RWPE1 (cell line): ENCODE data around the gene GRK4.

Source experiments
- CTCF ChIA-PET: fragments of 350-600 bp; sonication (Branson Sonifier 250); formaldehyde crosslinking; extraction: SDS; loops from one replicate; lab custom pipeline; 2021; lab: Yijun Ruan, JAX
- POLR2A ChIA-PET: fragments of 400-600 bp; formaldehyde crosslinking; extraction: SDS; loops from one replicate; lab custom pipeline; 2020; ENCODE audit warnings: antibody characterized with exemption; ENCODE audit not compliant: low non-redundant PET; lab: Yijun Ruan, JAX
- DNase-seq: peaks from one replicate; pipeline ENCODE4 v3.0.0; 2012; ENCODE audit warnings: low spot score
- H3K27ac ChIP-seq: fragments of 450-650 bp; 2 replicates; pipeline ENCODE4 v1.5.1; 2017
- TF ChIP-seq, protein P1 (sequence below): fragments of 450-650 bp; conservative IDR thresholded peaks from 2 replicates; pipeline ENCODE4 v1.5.1; 2017; ENCODE audit warnings: low read depth, mild to moderate bottlenecking

Gene GRK4

DNA sequence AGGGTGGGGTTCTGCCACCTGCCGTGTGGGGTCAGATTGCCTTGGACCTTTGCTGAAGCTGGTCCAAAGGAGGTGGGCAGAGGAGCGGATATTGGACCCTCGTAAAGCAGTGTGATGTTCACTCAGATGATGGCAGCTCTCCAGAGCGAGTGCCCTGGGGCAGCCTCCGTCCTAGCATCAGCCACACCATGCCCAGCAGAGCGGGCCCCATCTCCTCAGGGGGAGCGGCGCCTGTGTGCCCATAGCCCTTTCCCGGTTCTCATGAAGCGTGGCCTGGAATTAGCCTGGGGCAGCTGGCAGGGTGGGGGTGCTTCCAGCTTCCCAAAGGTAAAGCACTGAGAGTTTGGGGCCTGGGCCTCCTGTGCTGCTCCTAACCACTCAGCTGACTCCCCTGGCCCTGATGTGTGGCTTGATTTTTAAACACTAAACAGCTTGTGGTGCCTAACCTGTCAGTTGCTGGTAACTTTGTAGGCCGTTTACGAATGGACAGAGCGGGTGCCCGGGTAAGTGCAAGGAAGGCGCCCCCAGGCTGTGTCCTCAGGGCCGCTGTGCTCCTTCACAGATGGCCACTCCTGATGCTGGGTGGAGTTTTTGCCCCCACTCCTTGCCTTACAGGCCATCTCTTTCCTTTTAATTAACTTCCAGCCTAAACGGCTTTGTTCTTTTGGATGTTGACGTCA is 36.2 kb upstream of the GRK4 start:
- ChIA-PET CTCF (no interaction called here), POLR2A (no interaction called here)
- no peak for DNase-seq
- TF ChIP-seq, protein P1, sequence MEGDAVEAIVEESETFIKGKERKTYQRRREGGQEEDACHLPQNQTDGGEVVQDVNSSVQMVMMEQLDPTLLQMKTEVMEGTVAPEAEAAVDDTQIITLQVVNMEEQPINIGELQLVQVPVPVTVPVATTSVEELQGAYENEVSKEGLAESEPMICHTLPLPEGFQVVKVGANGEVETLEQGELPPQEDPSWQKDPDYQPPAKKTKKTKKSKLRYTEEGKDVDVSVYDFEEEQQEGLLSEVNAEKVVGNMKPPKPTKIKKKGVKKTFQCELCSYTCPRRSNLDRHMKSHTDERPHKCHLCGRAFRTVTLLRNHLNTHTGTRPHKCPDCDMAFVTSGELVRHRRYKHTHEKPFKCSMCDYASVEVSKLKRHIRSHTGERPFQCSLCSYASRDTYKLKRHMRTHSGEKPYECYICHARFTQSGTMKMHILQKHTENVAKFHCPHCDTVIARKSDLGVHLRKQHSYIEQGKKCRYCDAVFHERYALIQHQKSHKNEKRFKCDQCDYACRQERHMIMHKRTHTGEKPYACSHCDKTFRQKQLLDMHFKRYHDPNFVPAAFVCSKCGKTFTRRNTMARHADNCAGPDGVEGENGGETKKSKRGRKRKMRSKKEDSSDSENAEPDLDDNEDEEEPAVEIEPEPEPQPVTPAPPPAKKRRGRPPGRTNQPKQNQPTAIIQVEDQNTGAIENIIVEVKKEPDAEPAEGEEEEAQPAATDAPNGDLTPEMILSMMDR: no peak
- H3K27ac ChIP-seq: peak overlapping the region; percentile 92; the same call in 1 of the 2 replicates

DNA sequence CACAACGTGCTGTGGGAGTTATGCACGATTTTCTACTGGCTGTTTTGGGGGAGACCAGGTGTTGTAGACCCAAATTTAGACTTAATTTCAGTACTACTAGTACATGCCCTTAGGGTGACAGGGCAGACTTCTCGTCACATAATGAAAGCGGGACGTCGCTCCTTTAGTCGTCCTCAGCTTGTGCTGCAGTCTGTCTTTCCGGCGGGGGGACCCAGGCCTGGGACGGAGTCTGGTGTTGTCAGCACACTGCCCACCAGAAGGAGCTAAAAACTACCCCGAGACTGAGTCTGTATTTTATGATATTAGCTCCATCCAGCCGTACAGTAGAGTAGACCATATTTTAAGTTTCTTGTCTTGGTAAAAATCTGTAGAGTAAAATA is 35.7 kb upstream of the GRK4 start:
- ChIA-PET CTCF (no interaction called here), POLR2A (no interaction called here)
- TF ChIP-seq, protein P1: no peak
- no peak for DNase-seq
- peak overlapping the region; percentile 92 for H3K27ac ChIP-seq

DNA sequence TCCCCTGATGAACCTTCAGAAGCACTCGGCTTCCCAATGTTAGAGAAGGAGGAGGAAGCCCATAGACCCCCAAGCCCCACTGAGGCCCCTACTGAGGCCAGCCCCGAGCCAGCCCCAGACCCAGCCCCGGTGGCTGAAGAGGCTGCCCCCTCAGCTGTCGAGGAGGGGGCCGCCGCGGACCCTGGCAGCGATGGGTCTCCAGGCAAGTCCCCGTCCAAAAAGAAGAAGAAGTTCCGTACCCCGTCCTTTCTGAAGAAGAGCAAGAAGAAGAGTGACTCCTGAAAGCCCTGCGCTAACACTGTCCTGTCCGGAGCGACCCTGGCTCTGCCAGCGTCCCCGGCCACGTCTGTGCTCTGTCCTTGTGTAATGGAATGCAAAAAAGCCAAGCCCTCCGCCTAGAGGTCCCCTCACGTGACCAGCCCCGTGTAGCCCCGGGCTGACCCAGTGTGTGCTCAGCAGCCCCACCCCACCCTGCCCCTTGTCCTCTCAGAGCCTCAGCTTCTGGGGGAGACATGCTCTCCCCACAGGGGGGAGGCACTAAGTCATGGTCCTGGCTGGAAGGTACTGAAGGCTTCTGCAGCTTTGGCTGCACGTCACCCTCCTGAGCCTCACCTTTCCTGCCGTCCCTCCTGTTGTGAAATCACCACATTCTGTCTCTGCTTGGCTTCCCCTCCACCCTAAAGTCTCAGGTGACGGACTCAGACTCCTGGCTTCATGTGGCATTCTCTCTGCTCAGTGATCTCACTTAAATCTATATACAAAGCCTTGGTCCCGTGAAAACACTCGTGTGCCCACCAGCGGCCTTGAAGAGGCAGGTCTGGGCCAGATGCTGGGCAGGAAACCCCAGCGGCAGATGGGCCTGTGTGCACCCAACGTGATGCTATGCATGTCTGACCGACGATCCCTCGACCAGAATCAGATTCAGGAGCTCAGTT is 34.9 kb upstream of the GRK4 start:
- H3K27ac ChIP-seq: peak overlapping the region; percentile 92
- CTCF ChIA-PET: no interaction called here
- TF ChIP-seq, protein P1: no peak
- POLR2A ChIA-PET: no interaction called here
- no peak for DNase-seq

DNA sequence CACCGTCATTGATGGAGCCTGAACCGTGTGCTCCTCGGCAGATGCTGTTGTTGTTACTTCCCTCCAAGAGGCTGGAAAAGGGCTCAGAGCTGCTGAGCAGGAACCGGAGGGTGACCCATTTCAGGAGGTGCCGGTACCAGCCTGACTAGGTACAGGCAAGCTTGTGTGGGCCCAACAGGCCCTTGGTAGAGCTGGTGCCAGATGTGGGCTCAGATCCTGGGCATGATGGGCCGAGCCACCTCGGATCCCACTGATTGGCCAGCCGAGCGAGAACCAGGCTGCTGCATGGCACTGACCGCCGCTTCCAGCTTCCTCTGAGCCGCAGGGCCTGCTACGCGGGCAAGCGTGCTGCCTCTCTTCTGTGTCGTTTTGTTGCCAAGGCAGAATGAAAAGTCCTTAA is 33.9 kb upstream of the GRK4 start:
- ChIA-PET POLR2A (no interaction called here), CTCF (interaction anchor here (0.7 kb wide), 1 partner anchor 119 kb away, joined by 3 read pairs; no protein-coding TSS in a partner anchor)
- DNase-seq: no peak
- H3K27ac ChIP-seq: peak overlapping the region; percentile 92
- TF ChIP-seq, protein P1: no peak

DNA sequence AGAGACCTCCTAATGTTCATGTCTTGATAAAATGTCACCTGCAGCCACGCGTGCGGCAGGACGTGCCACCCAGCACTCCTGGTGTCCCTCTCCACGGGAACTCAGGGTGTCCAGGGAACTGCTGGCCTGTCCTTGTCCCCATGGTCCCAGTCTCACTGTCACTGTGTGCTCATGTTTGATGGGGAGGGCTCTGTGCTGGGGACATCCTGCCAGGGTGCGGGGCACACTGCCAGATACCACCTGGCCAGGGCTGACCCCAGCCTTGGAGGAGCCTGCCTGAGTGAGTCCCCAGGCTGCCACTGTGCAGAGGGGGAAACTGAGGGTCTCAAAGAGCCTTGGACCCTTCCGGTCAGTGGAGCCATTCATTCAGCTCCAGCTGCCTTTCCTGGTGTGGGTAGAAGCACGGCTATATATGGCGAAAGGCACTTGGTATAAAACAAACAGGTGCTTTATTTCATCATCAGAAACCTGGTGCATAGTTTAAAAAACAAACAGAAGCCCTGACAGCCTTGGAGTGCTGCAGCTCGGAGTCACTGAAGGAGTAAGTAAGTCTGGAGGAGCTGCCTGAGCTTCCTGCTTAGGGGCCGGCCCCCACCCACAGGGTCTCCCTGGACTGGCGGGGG is 33.1 kb upstream of the GRK4 start:
- ChIA-PET CTCF (interaction anchor here (0.6 kb wide), 1 partner anchor 102 kb away, joined by 4 read pairs; no protein-coding TSS in a partner anchor), POLR2A (no interaction called here)
- H3K27ac ChIP-seq: peak overlapping the region; percentile 92
- no peak for DNase-seq
- TF ChIP-seq, protein P1: no peak
